ENCODE data around the gene CRTAC1. TPM values are rescaled to one million over a fixed set of nuclear protein-coding genes. Genes with fewer than 3 reads are reported as not detected.
A peak's percentile ranks its signal among the peaks of the same experiment; 100 is the strongest.

Gene CRTAC1
- total and polyA plus RNA-seq, 8 donors, result 0.24 to 1.3 (median 0.81) TPM

DNA sequence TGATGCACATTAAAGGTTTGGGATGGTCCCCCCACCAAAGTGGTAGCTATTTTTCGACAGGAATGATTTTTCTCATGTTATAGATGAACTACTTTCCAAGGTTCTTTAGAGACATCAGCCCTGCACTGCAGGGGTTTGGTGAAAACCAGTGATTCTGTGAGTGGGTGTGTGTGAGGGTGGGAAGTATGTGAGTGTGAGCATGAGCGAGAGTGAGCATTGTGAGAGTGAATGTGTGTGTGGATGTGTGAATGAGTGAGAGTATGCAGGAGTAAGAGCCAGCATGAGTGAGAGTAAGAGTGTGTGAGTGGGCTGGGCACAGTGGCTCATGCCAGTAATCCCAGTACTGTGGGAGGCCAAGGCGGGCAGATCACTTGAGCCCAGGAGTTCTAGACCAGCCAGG is 105.7 kb downstream of the CRTAC1 start:
- no peaks in the 10 kb centered on the region for H3K27me3 ChIP-seq
- no peak overlapping the region for H3K4me3 ChIP-seq
- TF ChIP-seq, protein P1, sequence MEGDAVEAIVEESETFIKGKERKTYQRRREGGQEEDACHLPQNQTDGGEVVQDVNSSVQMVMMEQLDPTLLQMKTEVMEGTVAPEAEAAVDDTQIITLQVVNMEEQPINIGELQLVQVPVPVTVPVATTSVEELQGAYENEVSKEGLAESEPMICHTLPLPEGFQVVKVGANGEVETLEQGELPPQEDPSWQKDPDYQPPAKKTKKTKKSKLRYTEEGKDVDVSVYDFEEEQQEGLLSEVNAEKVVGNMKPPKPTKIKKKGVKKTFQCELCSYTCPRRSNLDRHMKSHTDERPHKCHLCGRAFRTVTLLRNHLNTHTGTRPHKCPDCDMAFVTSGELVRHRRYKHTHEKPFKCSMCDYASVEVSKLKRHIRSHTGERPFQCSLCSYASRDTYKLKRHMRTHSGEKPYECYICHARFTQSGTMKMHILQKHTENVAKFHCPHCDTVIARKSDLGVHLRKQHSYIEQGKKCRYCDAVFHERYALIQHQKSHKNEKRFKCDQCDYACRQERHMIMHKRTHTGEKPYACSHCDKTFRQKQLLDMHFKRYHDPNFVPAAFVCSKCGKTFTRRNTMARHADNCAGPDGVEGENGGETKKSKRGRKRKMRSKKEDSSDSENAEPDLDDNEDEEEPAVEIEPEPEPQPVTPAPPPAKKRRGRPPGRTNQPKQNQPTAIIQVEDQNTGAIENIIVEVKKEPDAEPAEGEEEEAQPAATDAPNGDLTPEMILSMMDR (IDR thresholded peaks at IDR 0.05), result no peak
- H3K4me1 ChIP-seq, result peaks cover 0 to 9% (median 4%) of the 10 kb centered on the region in 3 donors
- H3K36me3 ChIP-seq, result no peaks in the 10 kb centered on the region
- intact Hi-C loops (cut with DNase I), result no loop called here
- H3K27ac ChIP-seq, result no peak overlapping the region
- FAIRE-seq, result no peak
- ATAC-seq, result no peak
- 57 to 79% methylated on average over 3 of the region's 3 CpGs for WGBS, 2 donors
- no peak for DNase-seq
- no peaks in the 10 kb centered on the region for H3K9me3 ChIP-seq

DNA sequence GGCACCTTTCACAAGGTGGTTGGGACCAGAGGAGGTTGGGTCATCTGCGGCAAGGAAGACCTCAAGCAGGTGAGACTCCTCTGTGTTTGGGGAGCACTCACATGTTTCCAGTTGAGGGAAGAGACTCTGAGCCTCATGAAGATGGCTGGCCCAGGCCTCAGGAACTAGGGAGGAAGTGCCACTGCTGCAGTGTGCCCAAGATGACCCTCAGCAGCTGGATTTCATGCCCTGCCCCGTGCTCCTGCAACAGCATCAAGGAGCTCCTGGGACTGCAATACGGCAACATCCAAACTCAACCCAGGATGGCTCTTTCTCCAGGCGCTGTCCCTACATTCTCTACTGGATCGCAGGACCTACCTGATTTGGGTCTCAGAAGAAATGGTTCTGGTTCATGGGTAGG is 106.9 kb downstream of the CRTAC1 start:
- intact Hi-C loops (cut with DNase I), result no loop called here
- H3K9me3 ChIP-seq, result no peaks in the 10 kb centered on the region
- no peak overlapping the region for H3K4me3 ChIP-seq
- TF ChIP-seq, protein P1 (IDR thresholded peaks at IDR 0.05), result no peak
- H3K27me3 ChIP-seq, result no peaks in the 10 kb centered on the region
- H3K36me3 ChIP-seq, result no peaks in the 10 kb centered on the region
- ATAC-seq, result no peak
- DNase-seq, result peak in 1 of 6 donors; percentile 14
- H3K27ac ChIP-seq, result no peak overlapping the region
- WGBS, 2 donors, result 85 to 93% methylated on average over 5 of the region's 5 CpGs
- H3K4me1 ChIP-seq, result peaks cover 0 to 9% (median 4%) of the 10 kb centered on the region in 3 donors
- FAIRE-seq, result no peak

DNA sequence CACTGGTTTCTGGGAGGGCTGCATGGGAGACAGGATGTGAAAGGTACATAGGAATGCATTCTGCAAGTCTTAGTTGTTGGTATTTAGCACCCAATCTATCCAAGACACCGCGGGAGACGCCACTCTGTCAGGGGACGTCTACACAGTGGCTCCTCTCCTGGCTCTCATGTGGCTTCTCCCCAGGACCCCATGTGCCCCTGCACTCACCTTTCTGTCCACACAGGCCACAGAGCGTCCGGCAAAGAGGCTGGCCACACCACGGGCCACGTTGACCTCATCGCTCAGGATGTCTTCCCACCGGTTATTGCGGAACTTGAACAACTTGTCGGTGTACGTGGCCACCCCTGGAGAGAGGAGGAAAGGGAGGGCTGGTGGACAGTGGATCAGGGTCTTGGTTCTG is 107.4 kb downstream of the CRTAC1 start:
- TF ChIP-seq, protein P1 (IDR thresholded peaks at IDR 0.05), result no peak
- no peak overlapping the region for H3K4me3 ChIP-seq
- H3K27ac ChIP-seq, result no peak overlapping the region
- DNase-seq, result peak in 1 of 6 donors; percentile 35
- no peaks in the 10 kb centered on the region for H3K9me3 ChIP-seq
- no peak for ATAC-seq
- peaks cover 0 to 9% (median 4%) of the 10 kb centered on the region in 3 donors for H3K4me1 ChIP-seq
- no peaks in the 10 kb centered on the region for H3K27me3 ChIP-seq
- intact Hi-C loops (cut with DNase I), result no loop called here
- FAIRE-seq, result no peak
- no peaks in the 10 kb centered on the region for H3K36me3 ChIP-seq
- WGBS, 2 donors, result 91 to 96% methylated on average over 13 of the region's 13 CpGs

DNA sequence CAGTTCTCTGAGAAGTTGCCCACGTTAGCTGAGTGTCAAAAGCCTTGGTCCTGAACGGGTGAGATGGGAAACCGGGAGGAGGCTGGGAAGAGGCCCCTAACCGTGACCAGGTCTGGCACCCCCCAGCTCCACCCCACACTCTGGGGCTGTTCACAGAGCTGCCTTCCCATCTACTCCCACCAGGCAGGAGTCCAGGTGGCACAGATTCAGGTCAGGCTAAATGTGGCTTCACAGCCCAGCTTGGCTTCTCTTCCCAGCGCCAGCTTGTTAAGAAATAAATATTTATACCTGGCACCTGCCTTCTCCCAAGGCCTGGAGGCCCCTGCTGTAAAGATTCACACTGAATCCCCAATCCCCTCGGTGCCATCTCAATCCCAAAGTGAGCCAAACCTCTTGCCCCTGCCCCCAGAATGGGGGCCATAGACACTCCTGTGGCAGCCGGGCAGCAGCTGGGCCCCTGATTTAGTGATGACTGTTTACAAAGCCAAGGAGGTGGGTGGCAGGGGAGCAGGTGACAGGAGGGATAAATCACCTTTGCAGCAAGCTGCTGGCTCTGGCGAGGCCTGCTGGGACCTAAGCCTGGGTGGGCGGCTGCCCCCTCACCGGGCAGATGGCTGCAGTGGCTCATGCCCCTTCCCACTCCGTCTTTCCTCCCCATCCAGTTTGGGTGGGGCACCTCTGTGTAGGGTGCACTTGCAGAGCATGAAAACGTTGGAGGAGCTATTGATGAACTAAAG is 108.2 kb downstream of the CRTAC1 start:
- FAIRE-seq, result no peak
- ATAC-seq, result peak; percentile 53 to 78 (median 68)
- peaks cover 0 to 9% (median 4%) of the 10 kb centered on the region in 3 donors for H3K4me1 ChIP-seq
- no peaks in the 10 kb centered on the region for H3K36me3 ChIP-seq
- H3K9me3 ChIP-seq, result no peaks in the 10 kb centered on the region
- H3K27ac ChIP-seq, result peak overlapping the region in 2 of 4 donors; percentile 26 to 58
- TF ChIP-seq, protein P1 (IDR thresholded peaks at IDR 0.05), result no peak
- no peaks in the 10 kb centered on the region for H3K27me3 ChIP-seq
- no peak overlapping the region for H3K4me3 ChIP-seq
- intact Hi-C loops (cut with DNase I), result no loop called here
- 38 to 40% methylated on average over 12 of the region's 12 CpGs for WGBS, 2 donors
- DNase-seq, result peak in 5 of 6 donors; percentile 26 to 48 (median 37)

DNA sequence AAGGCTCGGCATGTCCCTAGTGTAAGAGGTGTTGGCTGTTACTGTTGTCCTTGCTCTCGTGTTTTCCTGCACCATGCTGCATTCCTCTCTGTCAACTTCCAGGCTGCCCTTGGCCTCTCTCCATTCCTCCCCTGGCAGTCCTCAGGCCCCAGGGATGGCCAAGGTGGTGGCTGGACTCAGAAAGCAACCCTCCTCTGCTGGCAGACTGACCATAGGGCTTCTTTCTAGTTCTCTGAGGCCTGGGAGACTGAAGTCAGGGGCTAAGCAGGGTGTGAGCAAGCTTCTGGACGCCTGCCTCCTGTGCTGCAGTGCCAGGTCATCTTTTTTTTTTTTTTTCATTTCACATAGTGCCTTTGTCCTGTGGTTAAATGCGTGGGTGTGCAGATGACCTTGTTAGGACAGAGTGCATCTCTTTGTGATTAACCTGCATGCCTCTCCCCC is 108.8 kb downstream of the CRTAC1 start:
- Histone ChIP-seq H3K36me3 (no peaks in the 10 kb centered on the region), H3K27me3 (no peaks in the 10 kb centered on the region), H3K9me3 (no peaks in the 10 kb centered on the region), H3K4me3 (no peak overlapping the region), H3K4me1 (peaks cover 0 to 9% (median 4%) of the 10 kb centered on the region in 3 donors), H3K27ac (peak overlapping the region in 1 of 4 donors; percentile 58)
- intact Hi-C loops (cut with DNase I), result no loop called here
- ATAC-seq (peak; percentile 51 to 85 (median 68)), FAIRE-seq (no peak), DNase-seq (peak in 2 of 6 donors; percentile 14 to 23)
- WGBS, 2 donors, result 18 to 22% methylated on average over 4 of the region's 4 CpGs
- TF ChIP-seq, protein P1 (IDR thresholded peaks at IDR 0.05), result no peak
